ENCODE data around the gene ZNF140.
A peak's percentile ranks its signal among the peaks of the same experiment; 100 is the strongest.

ZNF140 gene

DNA sequence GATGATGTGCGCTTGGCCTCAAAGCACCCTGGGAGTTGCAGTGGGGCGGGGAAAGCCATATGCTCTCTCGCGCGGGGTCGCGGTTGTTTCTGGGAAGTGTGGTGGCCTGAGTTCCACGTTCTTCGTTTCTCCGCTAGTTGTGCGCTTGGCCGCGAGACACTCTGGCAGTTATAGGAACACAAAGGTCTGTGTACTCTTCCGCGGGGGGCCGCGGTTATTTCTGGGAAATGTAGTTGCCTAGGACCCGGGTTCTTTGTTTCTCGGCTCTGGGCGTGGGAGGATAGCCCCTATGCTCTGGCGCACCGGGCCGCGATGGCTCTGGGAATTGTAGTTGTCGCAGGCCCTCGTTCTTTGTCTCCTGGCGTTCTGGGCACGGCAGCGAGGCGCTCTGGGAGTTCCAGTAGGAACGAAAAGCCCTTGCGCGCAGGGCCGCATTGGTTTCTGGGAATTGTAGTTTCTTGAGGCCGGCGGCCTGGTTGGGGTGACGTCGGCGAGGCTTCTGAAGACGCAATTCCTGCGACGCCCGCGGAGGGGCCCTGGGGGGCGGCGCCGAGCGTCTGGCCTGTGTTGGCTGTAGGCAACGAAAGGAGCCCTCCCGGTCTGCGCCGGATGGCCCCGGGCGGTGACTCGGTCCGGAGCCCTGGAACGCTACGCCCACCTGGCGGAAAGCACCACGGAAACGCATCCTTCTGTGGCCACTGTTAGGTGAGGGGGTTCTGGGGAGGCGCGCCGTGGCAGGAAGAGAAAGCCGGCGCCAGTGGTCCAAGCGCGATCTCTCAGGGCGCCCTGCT lies at the start of gene ZNF140:
TSS of gene ZNF140 (plus strand) at position 556 of the 791 bp plus-strand sequence. CDS start 398 bp downstream, outside the sequence.
- DNase-seq (ENCODE audit: low read depth), result peak; percentile 95

DNA sequence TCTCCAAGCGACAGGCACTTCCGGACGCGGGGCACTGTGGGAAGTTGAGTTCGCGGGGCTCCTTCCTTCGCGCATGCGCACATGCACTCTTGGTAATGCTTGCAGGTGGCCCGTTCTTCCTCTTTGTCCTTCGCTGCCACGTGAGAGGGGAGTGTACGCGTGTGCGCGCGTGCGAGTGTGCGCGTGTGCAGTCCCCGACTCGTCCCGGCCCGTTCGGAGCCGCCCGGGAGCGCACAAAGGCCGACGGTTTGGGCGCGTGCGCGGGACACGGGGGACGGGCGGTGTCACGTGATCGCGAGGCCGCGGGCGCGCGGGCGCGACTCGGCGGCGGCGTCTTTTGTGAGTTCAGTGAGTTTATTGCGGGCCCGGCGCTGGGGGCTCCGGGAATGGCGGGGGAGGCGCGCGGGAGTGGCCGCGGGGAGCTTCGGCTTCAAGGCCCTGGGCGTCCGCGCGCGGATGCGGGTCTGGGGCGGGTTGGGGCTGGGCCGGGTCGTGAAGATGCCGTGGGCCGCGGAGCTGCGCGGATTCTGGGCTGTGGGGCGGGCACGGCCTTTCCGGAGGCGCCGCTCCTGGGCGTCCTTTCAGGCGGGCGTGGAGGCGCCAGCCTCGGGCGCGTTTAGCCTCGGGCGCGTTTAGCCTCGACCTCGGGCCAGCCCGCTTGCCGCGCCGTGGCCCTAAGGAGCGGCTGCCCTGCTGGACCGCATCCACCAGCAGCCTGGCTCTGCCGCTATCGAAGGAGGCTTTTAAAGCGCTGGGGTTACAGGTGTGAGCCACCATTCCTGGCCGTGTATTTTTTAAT lies 43.3 kb upstream of the ZNF140 start, which contains the start of gene ZNF84:
TSS of gene ZNF84 (plus strand) at position 303 of the 799 bp plus-strand sequence. CDS start 3,959 bp downstream, outside the sequence.
- DNase-seq (ENCODE audit: low read depth), result peak; percentile 98

DNA sequence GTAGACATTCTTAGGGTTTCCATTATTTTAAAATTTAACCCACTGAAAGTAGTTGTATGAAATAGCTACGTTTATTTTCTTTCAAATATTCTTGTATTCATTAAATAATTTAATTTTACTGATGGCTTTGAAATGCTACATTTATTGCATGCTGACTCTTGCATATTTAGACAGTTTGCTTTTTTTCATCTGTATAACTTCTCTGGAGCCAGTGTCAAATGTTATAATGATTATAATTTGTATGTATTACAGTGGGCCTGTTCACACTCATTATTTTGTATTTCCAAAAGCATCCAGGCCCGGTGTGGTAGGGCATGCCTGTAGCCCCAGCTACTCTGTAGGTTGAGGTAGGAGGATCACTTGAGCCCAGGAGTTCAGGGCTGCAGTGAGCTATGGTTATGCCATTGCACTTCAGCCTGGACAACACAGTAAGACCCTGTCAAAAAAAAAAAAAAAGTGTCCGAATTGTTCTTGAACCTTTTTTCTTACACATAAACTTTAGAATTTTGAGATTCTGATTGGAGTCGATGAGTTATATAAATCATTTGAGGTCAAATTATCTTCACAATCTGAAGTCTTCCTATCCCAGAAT lies 42.5 kb upstream of the ZNF140 start:
- DNase-seq (ENCODE audit: low read depth), result no peak

DNA sequence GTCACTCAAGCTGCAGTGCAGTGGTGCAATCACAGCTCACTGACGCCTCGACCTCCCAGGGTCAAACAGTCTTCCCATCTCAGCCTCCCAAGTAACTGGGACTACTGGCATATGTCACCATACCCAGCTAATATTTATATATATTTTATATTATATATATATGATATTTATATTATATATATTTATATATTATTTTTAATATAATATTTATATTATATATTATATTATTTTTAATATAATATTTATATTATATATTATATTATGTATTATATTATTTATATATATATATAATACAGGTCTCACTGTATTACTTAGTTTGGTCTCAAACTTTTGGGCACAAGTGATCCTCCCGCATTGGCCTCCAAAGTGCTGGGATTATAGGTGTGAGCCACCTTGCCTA lies 34.0 kb upstream of the ZNF140 start:
- DNase-seq (ENCODE audit: low read depth), result no peak

DNA sequence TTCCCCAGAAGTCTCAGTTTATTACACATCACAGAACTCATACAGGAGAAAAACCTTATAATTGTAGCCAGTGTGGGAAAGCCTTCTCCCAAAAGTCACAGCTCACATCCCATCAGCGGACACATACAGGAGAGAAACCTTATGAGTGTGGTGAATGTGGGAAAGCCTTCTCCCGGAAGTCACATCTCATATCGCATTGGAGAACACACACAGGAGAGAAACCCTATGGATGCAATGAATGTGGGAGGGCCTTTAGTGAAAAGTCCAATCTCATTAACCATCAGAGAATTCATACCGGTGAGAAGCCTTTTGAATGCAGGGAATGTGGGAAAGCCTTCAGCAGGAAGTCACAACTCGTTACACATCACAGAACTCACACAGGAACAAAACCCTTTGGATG lies 23.3 kb upstream of the ZNF140 start:
- peak; percentile 3 for DNase-seq (ENCODE audit: low read depth)

DNA sequence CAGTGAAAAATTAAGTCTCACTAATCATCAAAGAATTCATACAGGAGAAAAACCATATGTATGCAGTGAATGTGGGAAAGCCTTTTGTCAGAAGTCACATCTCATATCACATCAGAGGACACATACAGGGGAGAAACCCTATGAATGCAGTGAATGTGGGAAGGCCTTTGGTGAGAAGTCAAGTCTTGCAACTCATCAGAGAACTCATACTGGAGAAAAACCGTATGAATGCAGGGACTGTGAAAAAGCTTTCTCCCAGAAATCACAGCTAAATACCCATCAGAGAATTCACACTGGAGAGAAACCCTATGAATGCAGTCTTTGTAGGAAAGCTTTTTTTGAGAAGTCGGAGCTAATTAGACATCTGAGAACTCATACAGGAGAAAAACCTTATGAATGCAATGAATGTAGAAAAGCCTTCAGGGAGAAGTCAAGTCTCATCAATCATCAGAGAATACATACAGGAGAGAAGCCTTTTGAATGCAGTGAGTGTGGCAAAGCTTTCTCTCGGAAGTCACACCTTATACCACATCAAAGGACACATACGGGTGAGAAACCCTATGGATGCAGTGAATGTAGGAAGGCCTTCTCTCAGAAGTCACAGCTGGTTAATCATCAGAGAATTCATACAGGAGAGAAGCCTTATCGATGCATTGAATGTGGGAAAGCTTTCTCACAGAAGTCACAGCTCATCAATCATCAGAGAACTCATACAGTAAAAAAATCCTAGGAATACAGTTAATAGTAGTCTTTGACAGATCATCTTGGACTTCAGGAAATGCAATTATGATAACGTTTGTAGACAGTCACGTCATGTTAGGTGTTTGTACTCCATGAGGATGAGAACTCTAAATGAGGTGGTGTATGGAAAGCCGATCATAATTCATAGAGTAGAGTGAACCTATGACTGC lies 22.3 kb upstream of the ZNF140 start:
- DNase-seq (ENCODE audit: low read depth), result peak; percentile 10

DNA sequence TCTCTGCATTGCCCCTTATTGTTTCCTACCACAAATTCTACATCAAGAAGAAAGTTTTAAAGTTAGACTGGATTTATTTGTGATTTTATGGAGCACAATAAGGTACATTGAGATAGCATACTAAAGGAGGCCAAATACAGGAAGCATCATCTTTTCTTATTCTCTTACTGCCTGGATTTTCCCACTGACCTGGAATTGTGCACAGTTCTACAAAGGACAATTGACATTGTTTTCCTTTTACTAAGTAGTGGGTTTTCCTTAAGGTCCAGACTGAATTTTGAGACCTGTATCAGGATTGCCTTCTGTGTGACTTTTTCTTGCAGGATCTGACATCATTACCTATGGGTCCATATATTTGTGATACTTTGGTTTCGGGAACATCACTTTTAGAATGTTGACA lies 18.8 kb upstream of the ZNF140 start:
- DNase-seq (ENCODE audit: low read depth), result no peak

DNA sequence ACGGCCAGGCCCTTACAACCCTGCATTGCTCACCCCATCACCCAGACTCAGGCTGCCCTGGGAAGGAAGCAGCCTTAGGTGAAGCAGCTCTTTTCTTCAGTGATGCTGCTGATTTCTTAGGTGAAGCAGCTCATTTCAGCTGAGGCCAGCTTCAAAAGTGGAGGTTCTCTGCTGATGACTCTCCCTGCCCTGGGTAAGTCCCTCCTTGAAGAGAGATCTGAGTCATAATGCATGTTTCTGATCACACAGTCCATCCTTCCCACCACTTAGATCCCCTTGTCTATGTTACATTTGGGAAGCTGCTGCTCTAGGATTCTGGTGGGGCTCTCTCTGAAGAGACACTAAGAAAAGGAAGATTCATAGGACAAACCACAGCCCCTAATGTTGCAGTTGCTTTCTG lies 17.2 kb upstream of the ZNF140 start:
- DNase-seq (ENCODE audit: low read depth), result no peak

DNA sequence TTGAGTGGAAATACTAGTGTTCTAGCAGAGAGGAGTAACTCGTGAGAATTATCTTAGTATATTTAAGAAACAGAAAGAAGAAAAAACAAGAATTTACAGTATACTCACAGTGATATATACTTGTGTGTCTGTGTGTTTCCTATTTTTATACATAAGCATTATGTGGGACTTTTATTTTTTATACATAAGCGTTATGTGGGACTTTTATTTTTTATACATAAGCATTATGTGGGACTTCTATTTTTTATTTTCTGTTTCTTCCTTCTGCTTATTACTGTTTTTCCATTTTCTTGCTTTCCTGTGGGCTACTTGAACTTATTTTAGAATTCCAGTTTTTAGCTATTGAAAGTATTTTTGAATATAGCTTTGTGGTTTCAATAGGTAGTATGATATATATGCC lies 6.9 kb upstream of the ZNF140 start:
- no peak for DNase-seq (ENCODE audit: low read depth)

DNA sequence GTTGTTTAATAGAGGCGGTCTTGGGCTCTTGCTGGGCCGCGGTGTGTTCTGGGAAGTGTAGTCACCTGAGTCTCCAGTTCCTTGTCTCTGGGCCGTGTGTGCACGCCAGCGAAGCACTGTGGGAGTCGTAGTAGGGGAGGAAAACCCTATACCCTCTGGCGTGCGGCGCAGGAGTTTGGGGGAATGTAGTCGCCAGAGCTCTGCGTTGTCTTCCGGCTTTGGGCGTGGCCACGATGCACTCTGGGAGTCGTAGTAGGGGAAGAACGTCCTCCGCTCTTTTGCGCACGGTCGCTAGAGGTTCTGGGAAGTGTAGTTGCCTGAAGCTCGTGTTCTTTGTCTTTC lies 726 bp upstream of the ZNF140 start:
- DNase-seq (ENCODE audit: low read depth), result peak; percentile 99

DNA sequence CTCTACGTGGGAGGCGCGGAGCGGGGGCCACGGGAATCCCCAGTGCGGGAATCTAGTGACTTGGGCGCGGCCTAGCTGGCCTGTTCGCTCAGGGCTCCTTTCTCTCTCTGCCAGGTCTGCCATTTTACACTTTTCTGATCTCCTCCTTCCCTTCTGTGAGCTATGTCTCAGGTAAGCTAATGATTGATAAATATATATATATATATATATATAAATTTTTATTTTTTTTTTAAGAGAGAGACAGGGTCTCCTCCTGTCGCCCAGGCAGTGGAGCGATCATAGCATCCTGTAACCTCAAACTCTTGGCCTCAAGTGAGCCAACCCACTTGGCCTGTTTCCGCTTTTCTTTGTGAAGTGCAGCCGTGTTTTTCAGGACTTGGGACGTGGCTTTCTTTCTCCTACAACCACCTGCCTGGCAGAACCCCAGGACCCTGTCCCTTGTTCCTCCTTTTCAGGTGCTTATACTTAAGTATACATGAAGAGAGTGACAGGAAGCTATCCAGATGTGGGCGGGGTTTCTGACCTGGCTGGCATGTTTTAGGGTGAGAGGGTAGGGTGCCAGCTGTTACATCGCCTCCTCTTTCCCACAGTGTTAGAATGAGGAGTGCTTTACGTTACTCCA lies 547 bp downstream of the ZNF140 start:
- no peak for DNase-seq (ENCODE audit: low read depth)

DNA sequence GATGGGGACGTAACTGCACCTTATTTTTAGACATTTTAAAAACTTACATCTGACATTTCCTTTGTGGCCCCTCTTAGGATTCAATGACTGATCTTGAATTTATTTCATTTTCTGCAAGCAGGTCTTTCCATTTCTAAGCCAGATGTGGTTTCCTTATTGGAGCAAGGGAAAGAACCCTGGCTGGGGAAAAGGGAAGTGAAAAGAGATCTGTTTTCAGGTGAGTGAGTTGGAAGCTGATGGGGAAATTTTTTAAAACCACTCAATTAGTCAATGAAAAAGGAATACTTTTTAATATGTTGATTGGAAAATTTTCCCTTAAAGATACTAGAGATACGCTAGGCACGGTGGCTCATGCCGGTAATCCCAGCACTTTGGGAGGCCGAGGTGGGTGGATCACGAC lies 2.6 kb downstream of the ZNF140 start:
- no peak for DNase-seq (ENCODE audit: low read depth)

DNA sequence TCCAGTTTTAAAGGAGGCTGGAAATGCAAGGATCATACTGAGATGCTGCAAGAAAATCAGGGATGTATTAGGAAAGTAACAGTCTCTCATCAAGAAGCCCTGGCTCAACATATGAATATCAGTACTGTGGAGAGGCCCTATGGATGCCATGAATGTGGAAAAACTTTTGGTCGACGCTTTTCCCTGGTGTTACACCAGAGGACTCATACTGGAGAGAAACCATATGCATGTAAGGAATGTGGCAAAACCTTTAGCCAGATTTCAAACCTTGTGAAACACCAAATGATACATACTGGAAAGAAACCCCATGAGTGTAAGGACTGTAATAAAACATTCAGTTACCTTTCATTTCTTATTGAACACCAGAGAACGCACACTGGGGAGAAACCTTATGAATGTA lies 24.9 kb downstream of the ZNF140 start:
- no peak for DNase-seq (ENCODE audit: low read depth)

DNA sequence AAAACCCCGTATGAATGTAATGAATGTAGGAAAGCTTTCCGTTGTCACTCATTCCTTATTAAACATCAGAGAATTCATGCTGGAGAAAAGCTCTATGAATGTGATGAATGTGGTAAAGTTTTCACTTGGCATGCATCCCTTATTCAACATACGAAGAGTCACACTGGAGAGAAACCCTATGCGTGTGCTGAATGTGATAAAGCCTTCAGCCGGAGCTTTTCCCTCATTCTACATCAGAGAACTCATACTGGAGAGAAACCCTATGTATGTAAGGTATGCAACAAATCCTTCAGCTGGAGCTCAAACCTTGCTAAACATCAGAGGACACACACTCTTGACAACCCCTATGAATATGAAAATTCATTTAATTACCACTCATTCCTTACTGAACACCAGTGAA lies 25.5 kb downstream of the ZNF140 start:
- peak; percentile 14 for DNase-seq (ENCODE audit: low read depth)

DNA sequence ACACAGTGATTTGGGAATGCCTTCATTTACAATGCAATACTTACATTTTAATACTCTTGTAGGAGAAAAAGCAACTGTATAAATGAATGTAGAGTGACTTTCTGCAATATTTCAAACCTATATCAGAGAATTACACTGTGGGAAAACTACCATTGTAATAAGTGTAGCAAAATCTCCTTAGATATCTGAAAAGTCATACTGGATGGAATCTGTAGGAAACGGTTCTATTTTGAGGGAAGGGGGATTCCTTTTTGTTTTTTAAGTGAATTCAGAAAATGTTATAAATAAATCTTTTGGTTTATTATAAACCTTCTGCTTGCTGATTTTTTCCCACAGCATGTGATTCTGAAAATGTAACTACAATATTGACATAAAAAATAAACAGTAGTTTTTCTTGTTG lies 26.4 kb downstream of the ZNF140 start:
- no peak for DNase-seq (ENCODE audit: low read depth)

DNA sequence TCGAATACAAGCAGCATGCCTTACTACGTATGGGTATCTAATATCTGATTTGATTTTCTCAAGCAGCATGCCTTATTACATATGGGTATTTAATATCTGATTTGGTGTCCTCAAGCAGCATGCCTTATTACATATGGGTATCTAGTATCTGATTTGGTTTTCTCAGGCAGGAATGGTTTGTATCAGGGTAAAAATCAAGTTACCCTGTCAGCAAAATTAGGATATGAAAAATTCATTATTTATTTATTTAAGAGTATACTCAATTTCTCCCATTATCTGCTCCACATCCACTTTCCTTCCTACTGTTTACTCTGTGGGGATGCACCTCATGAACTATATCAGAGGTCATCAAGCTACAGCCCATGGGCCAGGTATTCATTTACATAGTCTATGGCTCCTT lies 27.4 kb downstream of the ZNF140 start:
- DNase-seq (ENCODE audit: low read depth), result no peak

DNA sequence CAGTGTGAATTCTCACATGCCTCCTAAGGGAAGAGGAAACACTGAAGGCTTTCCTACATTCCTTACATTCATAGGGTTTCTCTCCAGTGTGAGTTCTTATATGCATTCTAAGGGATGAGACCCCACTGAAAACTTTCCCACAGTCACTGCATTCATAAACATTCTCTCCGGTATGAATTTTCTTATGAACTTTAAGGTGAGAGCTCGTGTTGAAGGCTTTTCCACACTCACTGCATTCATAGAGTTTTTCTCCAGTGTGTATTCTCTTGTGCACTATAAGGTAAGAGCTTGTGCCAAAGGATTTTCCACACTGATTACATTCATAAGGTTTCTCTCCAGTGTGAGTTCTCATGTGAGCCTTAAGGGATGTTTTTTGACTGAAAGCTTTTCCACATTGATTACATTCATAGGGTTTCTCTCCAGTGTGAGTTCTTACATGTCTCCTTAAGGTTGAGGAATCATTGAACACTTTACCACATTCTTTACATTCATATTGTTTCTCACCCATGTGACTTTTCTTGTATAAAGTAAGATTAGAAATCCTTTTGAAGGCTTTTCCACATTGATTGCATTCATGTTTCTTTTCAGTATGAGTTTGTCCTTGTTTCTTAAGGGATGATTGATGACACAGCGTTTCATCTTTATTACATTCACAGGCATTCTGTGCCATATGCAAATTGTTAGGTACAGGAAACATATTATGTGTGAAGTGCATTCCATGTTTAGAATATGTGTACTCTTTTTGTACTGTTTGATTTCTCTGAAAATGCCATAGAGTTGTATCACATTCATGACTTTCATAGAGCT lies 39.9 kb downstream of the ZNF140 start:
- DNase-seq (ENCODE audit: low read depth), result no peak

DNA sequence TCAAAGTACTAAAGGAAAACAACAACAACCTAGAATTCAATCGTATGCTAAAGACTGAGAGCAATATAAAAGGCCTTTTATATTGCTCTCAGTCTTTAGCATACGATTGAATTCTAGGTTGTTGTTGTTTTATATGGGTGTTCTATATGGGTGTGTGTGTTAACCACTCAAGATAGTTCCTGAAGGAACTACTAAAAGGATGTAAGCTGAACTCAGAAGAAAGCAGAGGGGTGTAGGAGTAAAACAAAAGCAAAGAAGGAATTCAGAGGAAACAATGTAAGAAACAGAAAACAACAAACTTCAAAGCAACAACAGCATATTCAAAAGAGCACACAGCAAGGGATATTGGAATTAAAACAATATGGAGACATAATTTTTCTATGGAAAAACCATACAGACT lies 44.0 kb downstream of the ZNF140 start:
- no peak for DNase-seq (ENCODE audit: low read depth)

DNA sequence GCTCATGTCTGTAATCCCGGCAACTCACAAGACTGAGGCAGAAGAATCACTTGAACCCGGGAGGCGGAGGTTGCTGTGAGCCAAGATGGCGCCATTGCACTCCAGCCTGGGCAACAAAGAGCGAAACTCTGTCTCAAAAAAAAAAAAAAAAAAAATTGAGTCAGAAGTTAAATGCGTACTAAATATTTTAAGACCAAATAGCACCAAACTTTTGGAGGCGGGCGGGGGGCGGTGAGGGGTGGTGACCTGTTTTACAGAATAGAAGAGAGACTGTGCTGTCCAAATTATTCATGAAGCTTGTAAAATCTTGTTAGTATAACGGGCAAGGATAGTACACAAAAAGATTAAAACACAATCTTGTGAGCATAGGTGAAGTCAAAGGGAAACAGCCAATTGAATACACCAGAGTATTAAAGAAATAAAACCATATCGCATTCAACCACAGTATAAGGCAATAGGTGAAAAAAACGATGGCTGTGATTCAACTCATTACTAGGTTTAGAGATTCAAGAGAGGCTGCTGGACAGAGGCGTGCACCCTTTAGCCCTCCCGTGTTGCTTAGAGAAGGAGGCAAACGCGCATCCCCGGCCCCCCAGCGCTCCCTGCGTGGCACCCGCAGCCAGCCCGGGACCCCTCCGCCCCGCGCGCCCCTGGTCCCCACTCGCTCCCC lies 48.8 kb downstream of the ZNF140 start:
- peak; percentile 43 for DNase-seq (ENCODE audit: low read depth)
